HepG2 (cell line): Measurements from ENCODE around the gene MID2. TPM values are rescaled to one million over a fixed set of nuclear protein-coding genes. Genes with fewer than 3 reads are reported as not detected.

Source experiments
- ATAC-seq: fragments of 200-7000 bp; cut with Tn5 transposase; 3 replicates; pipeline ENCODE4 v1.9.1; 2020; ENCODE audit warnings: mild to moderate bottlenecking, moderate library complexity
- BruUV-seq: library from RNA; stranded (reverse); fragments of 400-500 nt; replicated peaks from 2 replicates; lab custom pipeline; 2021; lab: Mats Ljungman, UMichigan
- CTCF ChIA-PET: fragments of 300-600 bp; formaldehyde crosslinking; extraction: SDS; loops from one replicate; lab custom pipeline; 2021; ENCODE audit warnings: low total read pairs, inconsistent platforms, low intra/inter-chr PET ratio; lab: Yijun Ruan, JAX
- POLR2A ChIA-PET: fragments of 350-600 bp; sonication (Branson Sonifier 250); formaldehyde crosslinking; loops from one replicate; lab custom pipeline; 2020; ENCODE audit warnings: antibody characterized with exemption, inconsistent platforms; lab: Yijun Ruan, JAX
- DNase-seq: peaks from one replicate; pipeline ENCODE4 v3.0.0-alpha.2; 2015; ENCODE audit warnings: low spot score
- FAIRE-seq: peaks from 3 replicates; lab custom pipeline; 2011; peaks lifted over from hg19 to GRCh38; lab: Jason Lieb, UNC
- H2AFZ ChIP-seq: one replicate; pipeline ENCODE4 v1.6.1; 2011; ENCODE audit warnings: low read length, inconsistent platforms
- H3K27ac ChIP-seq: fragments of 300-600 bp; 3 replicates; pipeline ENCODE4 v1.8.0; 2011; ENCODE audit warnings: mixed run types, mild to moderate bottlenecking, mixed read lengths, low read length, inconsistent platforms; ENCODE audit not compliant: insufficient read depth; ENCODE audit errors: extremely low read length
- H3K27me3 ChIP-seq, 2 experiments: fragments of 200-600 bp in 1 of 2; 2 replicates in 1 of 2; 3 replicates in 1 of 2; pipeline versions ENCODE4 v1.6.0 to v1.8.0; 2011; ENCODE audit warnings: low read length in 2 of 2, mild to moderate bottlenecking in 2 of 2, moderate library complexity in 2 of 2, inconsistent platforms in 1 of 2; ENCODE audit not compliant: insufficient read depth in 2 of 2, control insufficient read depth in 1 of 2
- H3K36me3 ChIP-seq, 2 experiments: fragments of 200-600 bp in 1 of 2; replicated peaks in 1 of 2; 2 replicates in 1 of 2; 3 replicates in 1 of 2; pipeline versions ENCODE4 v1.5.1 to v1.8.0; 2011; ENCODE audit warnings: low read length in 2 of 2, inconsistent platforms in 1 of 2; ENCODE audit not compliant: insufficient read depth in 2 of 2, control insufficient read depth in 1 of 2
- H3K4me1 ChIP-seq: 2 replicates; pipeline ENCODE4 v1.5.1; 2012; ENCODE audit warnings: low read length, inconsistent platforms; ENCODE audit not compliant: insufficient read depth
- H3K4me2 ChIP-seq: 2 replicates; pipeline ENCODE4 v1.6.0; 2011; ENCODE audit warnings: low read depth, low read length, inconsistent platforms
- H3K4me3 ChIP-seq, 3 experiments: fragments of 200-600 bp in 1 of 3; sonication (generic), shearing (Covaris generic) in 1 of 3; replicated peaks in 1 of 3; 2 replicates each; pipeline ENCODE4 v1.5.1; 2011 to 2016; ENCODE audit warnings: low read length in 3 of 3, inconsistent platforms in 2 of 3, low read depth in 2 of 3, mild to moderate bottlenecking in 2 of 3, control low read depth in 1 of 3, mixed read lengths in 1 of 3; ENCODE audit not compliant: insufficient read depth in 1 of 3
- H3K79me2 ChIP-seq: one replicate; pipeline ENCODE4 v1.6.1; 2011; ENCODE audit warnings: low read length, inconsistent platforms; ENCODE audit not compliant: insufficient read depth
- H3K9ac ChIP-seq: 2 replicates; pipeline ENCODE4 v1.6.0; 2011; ENCODE audit warnings: mild to moderate bottlenecking, low read depth, low read length, inconsistent platforms; ENCODE audit not compliant: insufficient read depth
- H3K9me3 ChIP-seq: 2 replicates; pipeline ENCODE4 v1.5.1; 2012; ENCODE audit warnings: mild to moderate bottlenecking, low read length
- H4K20me1 ChIP-seq: 2 replicates; pipeline ENCODE4 v1.6.0; 2011; ENCODE audit warnings: inconsistent platforms, mild to moderate bottlenecking, low read length, moderate library complexity; ENCODE audit not compliant: insufficient read depth
- AHDC1 ChIP-seq: sonication (generic); formaldehyde crosslinking; IDR thresholded peaks from 2 replicates; pipeline ENCODE4 v1.5.1; 2020; ENCODE audit warnings: mild to moderate bottlenecking, missing genetic modification reagents, borderline replicate concordance
- DRAP1 ChIP-seq: IDR thresholded peaks from 2 replicates; pipeline ENCODE4 v1.6.1; 2016; ENCODE audit warnings: missing genetic modification reagents, missing compliant biosample characterization
- TAF15 ChIP-seq: fragments of 200-400 bp; formaldehyde crosslinking; IDR thresholded peaks from one replicate; pipeline ENCODE4 v1.6.1; 2018; ENCODE audit warnings: mild to moderate bottlenecking, low read depth, low read length; ENCODE audit not compliant: poor library complexity, severe bottlenecking
- TOPORS ChIP-seq: sonication (generic); formaldehyde crosslinking; IDR thresholded peaks from 2 replicates; pipeline ENCODE4 v1.8.0; 2023; ENCODE audit warnings: mild to moderate bottlenecking, missing genetic modification reagents
- ZFYVE20 ChIP-seq: sonication (generic); formaldehyde crosslinking; IDR thresholded peaks from 2 replicates; pipeline ENCODE4 v1.8.0; 2023; ENCODE audit warnings: low read depth, mild to moderate bottlenecking, moderate library complexity, missing genetic modification reagents, borderline replicate concordance
- ZNF296 ChIP-seq: sonication (generic); formaldehyde crosslinking; conservative IDR thresholded peaks from 2 replicates; pipeline ENCODE4 v1.5.0; 2020; ENCODE audit warnings: mild to moderate bottlenecking, missing genetic modification reagents
- ZNF619 ChIP-seq: sonication (generic); formaldehyde crosslinking; IDR thresholded peaks from 2 replicates; pipeline ENCODE4 v1.4.0; 2020; ENCODE audit warnings: mild to moderate bottlenecking, missing genetic modification reagents
- ZNF7 ChIP-seq: IDR thresholded peaks from 2 replicates; pipeline ENCODE4 v1.6.1; 2016; ENCODE audit warnings: missing biosample characterization, missing genetic modification reagents
- ZNF781 ChIP-seq: sonication (generic); formaldehyde crosslinking; IDR thresholded peaks from 2 replicates; pipeline ENCODE4 v1.5.1; 2020; ENCODE audit warnings: borderline replicate concordance, mild to moderate bottlenecking, missing genetic modification reagents; ENCODE audit errors: not compliant biosample characterization
- WGBS: methylation state at CpG from one replicate; pipeline ENCODE4 v1.1.6; 2017; ENCODE audit warnings: low lambda C conversion rate; 5-methylcytosine and 5-hydroxymethylcytosine counted together
- in situ Hi-C: cut with HindIII; loops from 2 replicates; pipeline ENCODE4 v1.10.0; 2017; ENCODE audit warnings: low pct_unique_long_range_greater_than_20kb; ENCODE audit not compliant: extremely low pct_ligation_motif_present
- intact Hi-C: fragments of 100-400 bp; cut with micrococcal nuclease; formaldehyde crosslinking; loops from one replicate; pipeline ENCODE4 v1.10.0; 2022; ENCODE audit not compliant: unreplicated experiment
- polyA plus RNA-seq, 8 experiments: library from polyadenylated mRNA; depleted of rRNA in 3 of 8; stranded (reverse) in 7 of 8; unstranded in 1 of 8; fragments of >200 nt; fragmentation: Illumina TruSeq in 4 of 8; extraction: Trizol in 4 of 8; gene quantifications; 2 replicates each; pipeline versions ENCODE4 v1.2.1 to v1.2.3, GENCODE V29; 2011 to 2016; ENCODE audit warnings: low read depth in 4 of 8, missing spikeins in 1 of 8, mixed read lengths in 1 of 8; ENCODE audit not compliant: insufficient read depth in 1 of 8
- total RNA-seq, 5 experiments: library from RNA; depleted of rRNA; stranded (reverse); fragments of >200 nt; fragmentation: Illumina TruSeq; extraction: Trizol; gene quantifications; 2 replicates each; pipeline ENCODE4 v1.2.3, GENCODE V29; 2016; ENCODE audit warnings: low read depth in 1 of 5
- TF ChIP-seq, protein P1 (sequence below): sonication (generic); formaldehyde crosslinking; IDR thresholded peaks from 2 replicates; pipeline ENCODE4 v1.5.1; 2020; ENCODE audit warnings: missing genetic modification reagents, mild to moderate bottlenecking, borderline replicate concordance
- TF ChIP-seq, protein P2 (sequence below): sonication (generic); formaldehyde crosslinking; IDR thresholded peaks from 2 replicates; pipeline ENCODE4 v1.4.0; 2020; ENCODE audit warnings: missing genetic modification reagents
- TF ChIP-seq, protein P3 (sequence below): sonication (generic); formaldehyde crosslinking; conservative IDR thresholded peaks from 2 replicates; pipeline ENCODE4 v1.8.0; 2022; ENCODE audit warnings: mild to moderate bottlenecking, moderate library complexity, missing genetic modification reagents
- TF ChIP-seq, protein P4 (sequence below): sonication (generic); formaldehyde crosslinking; IDR thresholded peaks from 2 replicates; pipeline ENCODE4 v1.5.0; 2020; ENCODE audit warnings: missing genetic modification reagents

The MID2 gene
- total and polyA plus RNA-seq, 2 of the 13 experiments (the other 11 are each of a cell fraction or from before 2014, with no cell fraction given) = 0.05 to 0.09 TPM

GRCh38 chrX:107787827-107788226, 37.8 kb upstream of the MID2 start:
- FAIRE-seq (no peak), ATAC-seq (no peak), DNase-seq (no peak)
- H3K27ac ChIP-seq = no peak overlapping the region
- ChIA-PET CTCF (no interaction called here), POLR2A (no interaction called here)
- no peaks in the 10 kb centered on the region for H3K36me3 ChIP-seq
- H3K9me3 ChIP-seq = no peaks in the 10 kb centered on the region
- no peak overlapping the region for H3K4me3 ChIP-seq
- intact Hi-C loops (no loop called here), in situ Hi-C loops (no loop called here)
- H3K4me1 ChIP-seq = no peaks in the 10 kb centered on the region
- H3K27me3 ChIP-seq = no peaks in the 10 kb centered on the region
- H4K20me1 ChIP-seq = no peaks in the 10 kb centered on the region
- 0% methylated on average over 1 of the region's 1 CpG for WGBS
- no peak overlapping the region for H2AFZ ChIP-seq
- no peaks in the 10 kb centered on the region for H3K79me2 ChIP-seq
- BruUV-seq = no TSS peak
- no peak overlapping the region for H3K9ac ChIP-seq
- no peak overlapping the region for H3K4me2 ChIP-seq
- TF ChIP-seq AHDC1 (CRISPR knock-in tag) (no peak), TAF15 (no peak), ZFYVE20 (CRISPR knock-in tag) (no peak), ZNF619 (CRISPR knock-in tag) (no peak), ZNF7 (CRISPR knock-in tag) (no peak), TOPORS (CRISPR knock-in tag) (no peak), ZNF781 (CRISPR knock-in tag) (no peak), DRAP1 (no peak), ZNF296 (CRISPR knock-in tag) (no peak)
- TF ChIP-seq, protein P1, sequence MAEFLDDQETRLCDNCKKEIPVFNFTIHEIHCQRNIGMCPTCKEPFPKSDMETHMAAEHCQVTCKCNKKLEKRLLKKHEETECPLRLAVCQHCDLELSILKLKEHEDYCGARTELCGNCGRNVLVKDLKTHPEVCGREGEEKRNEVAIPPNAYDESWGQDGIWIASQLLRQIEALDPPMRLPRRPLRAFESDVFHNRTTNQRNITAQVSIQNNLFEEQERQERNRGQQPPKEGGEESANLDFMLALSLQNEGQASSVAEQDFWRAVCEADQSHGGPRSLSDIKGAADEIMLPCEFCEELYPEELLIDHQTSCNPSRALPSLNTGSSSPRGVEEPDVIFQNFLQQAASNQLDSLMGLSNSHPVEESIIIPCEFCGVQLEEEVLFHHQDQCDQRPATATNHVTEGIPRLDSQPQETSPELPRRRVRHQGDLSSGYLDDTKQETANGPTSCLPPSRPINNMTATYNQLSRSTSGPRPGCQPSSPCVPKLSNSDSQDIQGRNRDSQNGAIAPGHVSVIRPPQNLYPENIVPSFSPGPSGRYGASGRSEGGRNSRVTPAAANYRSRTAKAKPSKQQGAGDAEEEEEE = no peak
- TF ChIP-seq, protein P2, sequence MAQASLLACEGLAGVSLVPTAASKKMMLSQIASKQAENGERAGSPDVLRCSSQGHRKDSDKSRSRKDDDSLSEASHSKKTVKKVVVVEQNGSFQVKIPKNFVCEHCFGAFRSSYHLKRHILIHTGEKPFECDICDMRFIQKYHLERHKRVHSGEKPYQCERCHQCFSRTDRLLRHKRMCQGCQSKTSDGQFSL (CRISPR knock-in tag) = no peak
- TF ChIP-seq, protein P3, sequence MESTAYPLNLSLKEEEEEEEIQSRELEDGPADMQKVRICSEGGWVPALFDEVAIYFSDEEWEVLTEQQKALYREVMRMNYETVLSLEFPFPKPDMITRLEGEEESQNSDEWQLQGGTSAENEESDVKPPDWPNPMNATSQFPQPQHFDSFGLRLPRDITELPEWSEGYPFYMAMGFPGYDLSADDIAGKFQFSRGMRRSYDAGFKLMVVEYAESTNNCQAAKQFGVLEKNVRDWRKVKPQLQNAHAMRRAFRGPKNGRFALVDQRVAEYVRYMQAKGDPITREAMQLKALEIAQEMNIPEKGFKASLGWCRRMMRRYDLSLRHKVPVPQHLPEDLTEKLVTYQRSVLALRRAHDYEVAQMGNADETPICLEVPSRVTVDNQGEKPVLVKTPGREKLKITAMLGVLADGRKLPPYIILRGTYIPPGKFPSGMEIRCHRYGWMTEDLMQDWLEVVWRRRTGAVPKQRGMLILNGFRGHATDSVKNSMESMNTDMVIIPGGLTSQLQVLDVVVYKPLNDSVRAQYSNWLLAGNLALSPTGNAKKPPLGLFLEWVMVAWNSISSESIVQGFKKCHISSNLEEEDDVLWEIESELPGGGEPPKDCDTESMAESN (CRISPR knock-in tag) = no peak
- TF ChIP-seq, protein P4, sequence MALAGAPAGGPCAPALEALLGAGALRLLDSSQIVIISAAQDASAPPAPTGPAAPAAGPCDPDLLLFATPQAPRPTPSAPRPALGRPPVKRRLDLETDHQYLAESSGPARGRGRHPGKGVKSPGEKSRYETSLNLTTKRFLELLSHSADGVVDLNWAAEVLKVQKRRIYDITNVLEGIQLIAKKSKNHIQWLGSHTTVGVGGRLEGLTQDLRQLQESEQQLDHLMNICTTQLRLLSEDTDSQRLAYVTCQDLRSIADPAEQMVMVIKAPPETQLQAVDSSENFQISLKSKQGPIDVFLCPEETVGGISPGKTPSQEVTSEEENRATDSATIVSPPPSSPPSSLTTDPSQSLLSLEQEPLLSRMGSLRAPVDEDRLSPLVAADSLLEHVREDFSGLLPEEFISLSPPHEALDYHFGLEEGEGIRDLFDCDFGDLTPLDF (CRISPR knock-in tag) = no peak
